A673 (cell line): ENCODE results near the gene SETD3.

Experiments
- CTCF ChIP-seq: fragments of 300-800, 200-600 bp; sonication (generic); conservative IDR thresholded peaks from 2 replicates; pipeline ENCODE4 v1.5.1; 2017; ENCODE audit warnings: low read depth, mild to moderate bottlenecking, antibody characterized with exemption, low read length, moderate library complexity, mixed read lengths
- EZH2 ChIP-seq: fragments of 200-600 bp; sonication (generic); IDR thresholded peaks from 2 replicates; pipeline ENCODE4 v1.6.1; 2017; ENCODE audit warnings: borderline replicate concordance, low read depth, mild to moderate bottlenecking, mixed read lengths, antibody characterized with exemption, low read length; ENCODE audit not compliant: poor library complexity, severe bottlenecking

- TF ChIP-seq CTCF (no peak), EZH2 (no peak)
Observed at GRCh38 chr14:99475179-99475578, 5.5 kb downstream of the SETD3 start.
